Coronary artery (tissue), 2 donors: Measurements from ENCODE around the gene ARHGEF16.

ENCODE experiments used
- DNase-seq: peaks from one replicate; pipeline ENCODE4 v3.0.0-alpha.2; 2017; ENCODE audit warnings: low spot score
- H3K27ac ChIP-seq, 2 donors: fragments of 200-600 bp; sonication (generic); one replicate each; pipeline ENCODE4 v1.5.1; 2016 to 2019
- H3K4me3 ChIP-seq: fragments of 200-600 bp; sonication (generic); 2 replicates; pipeline ENCODE4 v1.5.1; 2016; ENCODE audit warnings: mild to moderate bottlenecking, moderate library complexity
- TF ChIP-seq, protein P1 (sequence below): fragments of 200-600 bp; sonication (generic); IDR thresholded peaks from one replicate; pipeline ENCODE4 v1.5.1; 2019; ENCODE audit warnings: antibody characterized with exemption

The ARHGEF16 gene

DNA sequence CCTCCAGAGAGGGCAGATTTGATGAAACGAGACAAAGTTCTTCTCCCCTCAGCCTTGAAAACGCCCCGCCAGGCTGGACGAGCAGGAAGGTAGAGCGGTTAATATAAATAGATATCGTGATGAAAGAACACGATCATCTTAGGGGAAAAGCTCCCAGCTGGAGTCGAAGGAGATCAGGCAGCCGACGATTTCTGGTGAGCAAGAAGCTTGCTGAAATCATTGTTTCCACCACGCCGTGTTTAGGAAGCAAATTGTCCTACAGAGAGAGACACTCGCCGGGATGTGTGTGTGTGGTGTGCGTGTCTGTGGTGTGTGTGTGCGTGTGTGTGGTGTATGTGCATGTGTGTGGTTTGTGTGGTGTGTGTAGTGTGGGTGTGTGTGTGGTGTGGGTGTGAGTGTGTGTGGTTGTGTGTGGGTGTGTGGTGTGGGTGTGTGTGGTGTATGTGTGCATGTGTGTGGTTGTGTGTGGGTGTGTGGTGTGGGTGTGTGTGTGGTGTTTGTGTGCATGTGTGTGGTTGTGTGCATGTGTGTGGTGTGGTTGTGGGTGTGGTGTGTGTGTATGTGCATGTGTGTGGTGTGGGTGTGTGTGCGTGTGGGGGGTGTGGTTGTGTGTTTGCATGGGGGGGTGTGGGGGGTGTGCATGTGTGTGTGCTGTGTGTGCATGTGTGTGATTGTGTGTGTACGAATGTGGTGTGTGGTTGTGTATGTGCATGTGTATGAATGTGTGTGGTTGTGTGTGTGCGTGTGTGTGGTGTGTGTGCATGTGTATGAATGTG lies 44.9 kb upstream of the ARHGEF16 start:
- DNase-seq: no peak
- Histone ChIP-seq H3K27ac (peak overlapping the region in 1 of 2 donors; percentile 54), H3K4me3 (no peak overlapping the region)
- TF ChIP-seq, protein P1, sequence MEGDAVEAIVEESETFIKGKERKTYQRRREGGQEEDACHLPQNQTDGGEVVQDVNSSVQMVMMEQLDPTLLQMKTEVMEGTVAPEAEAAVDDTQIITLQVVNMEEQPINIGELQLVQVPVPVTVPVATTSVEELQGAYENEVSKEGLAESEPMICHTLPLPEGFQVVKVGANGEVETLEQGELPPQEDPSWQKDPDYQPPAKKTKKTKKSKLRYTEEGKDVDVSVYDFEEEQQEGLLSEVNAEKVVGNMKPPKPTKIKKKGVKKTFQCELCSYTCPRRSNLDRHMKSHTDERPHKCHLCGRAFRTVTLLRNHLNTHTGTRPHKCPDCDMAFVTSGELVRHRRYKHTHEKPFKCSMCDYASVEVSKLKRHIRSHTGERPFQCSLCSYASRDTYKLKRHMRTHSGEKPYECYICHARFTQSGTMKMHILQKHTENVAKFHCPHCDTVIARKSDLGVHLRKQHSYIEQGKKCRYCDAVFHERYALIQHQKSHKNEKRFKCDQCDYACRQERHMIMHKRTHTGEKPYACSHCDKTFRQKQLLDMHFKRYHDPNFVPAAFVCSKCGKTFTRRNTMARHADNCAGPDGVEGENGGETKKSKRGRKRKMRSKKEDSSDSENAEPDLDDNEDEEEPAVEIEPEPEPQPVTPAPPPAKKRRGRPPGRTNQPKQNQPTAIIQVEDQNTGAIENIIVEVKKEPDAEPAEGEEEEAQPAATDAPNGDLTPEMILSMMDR: no peak

DNA sequence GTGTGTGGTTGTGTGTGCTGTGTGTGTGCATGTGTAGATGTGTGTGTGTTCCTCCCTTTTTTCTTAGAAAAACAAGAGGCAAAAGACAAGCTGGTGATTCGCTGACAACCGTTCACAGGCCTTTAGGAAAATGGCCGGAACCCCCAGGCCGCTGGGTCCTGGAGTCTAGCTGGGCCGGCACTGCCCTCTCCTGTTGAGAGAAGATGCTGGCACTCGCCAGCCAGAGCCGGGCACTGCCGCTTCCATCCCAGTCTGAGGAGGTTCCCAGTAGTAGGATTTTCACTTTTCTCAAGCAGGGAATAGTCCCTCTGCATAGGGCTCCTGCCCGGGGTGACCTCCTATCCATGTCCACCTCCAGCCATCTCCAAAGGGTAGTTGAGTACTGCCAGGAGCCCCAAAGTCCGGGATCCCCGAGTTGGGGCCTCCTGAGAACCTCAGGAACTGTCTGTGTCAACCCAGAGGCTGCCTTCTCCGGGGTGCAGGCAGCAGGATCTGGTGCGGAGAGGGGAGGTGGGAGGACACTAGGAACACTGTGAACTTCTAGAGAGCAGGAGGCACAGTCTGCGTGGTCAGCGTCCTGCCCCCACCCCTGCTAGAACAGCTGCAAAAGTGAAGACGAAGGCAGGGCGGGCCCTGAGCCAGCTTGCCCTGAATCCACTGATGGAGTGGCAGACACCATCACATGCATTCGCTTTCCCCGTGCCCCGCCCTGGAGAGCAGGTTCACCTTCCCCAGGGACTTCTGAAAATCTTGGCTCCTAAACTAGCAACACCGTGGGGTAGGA lies 44.1 kb upstream of the ARHGEF16 start:
- Histone ChIP-seq H3K27ac (peak overlapping the region in 1 of 2 donors; percentile 54), H3K4me3 (no peak overlapping the region)
- no peak for DNase-seq
- TF ChIP-seq, protein P1: peak; percentile 74

DNA sequence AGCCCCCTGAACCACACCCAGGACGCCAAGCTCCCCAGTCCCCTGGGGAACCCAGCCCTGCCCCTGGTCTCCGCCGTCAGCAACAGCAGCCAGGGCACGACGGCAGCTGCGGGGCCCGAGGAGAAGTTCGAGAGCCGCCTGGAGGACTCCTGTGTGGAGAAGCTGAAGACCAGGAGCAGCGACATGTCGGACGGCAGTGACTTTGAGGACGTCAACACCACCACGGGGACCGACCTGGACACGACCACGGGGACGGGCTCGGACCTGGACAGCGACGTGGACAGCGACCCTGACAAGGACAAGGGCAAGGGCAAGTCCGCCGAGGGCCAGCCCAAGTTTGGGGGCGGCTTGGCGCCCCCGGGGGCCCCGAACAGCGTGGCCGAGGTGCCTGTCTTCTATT lies 42.7 kb upstream of the ARHGEF16 start:
- TF ChIP-seq, protein P1: no peak
- DNase-seq: no peak
- Histone ChIP-seq H3K27ac (no peak overlapping the region), H3K4me3 (no peak overlapping the region)

DNA sequence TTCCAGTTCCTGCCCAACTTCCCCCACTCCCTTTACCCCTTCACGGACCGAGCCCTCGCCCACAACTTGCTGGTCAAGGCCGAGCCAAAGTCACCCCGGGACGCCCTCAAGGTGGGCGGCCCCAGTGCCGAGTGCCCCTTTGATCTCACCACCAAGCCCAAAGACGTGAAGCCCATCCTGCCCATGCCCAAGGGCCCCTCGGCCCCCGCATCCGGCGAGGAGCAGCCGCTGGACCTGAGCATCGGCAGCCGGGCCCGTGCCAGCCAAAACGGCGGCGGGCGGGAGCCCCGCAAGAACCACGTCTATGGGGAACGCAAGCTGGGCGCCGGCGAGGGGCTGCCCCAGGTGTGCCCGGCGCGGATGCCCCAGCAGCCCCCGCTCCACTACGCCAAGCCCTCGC lies 42.1 kb upstream of the ARHGEF16 start:
- no peak overlapping the region for H3K27ac ChIP-seq
- DNase-seq: no peak
- TF ChIP-seq, protein P1: no peak
- H3K4me3 ChIP-seq: no peak overlapping the region

DNA sequence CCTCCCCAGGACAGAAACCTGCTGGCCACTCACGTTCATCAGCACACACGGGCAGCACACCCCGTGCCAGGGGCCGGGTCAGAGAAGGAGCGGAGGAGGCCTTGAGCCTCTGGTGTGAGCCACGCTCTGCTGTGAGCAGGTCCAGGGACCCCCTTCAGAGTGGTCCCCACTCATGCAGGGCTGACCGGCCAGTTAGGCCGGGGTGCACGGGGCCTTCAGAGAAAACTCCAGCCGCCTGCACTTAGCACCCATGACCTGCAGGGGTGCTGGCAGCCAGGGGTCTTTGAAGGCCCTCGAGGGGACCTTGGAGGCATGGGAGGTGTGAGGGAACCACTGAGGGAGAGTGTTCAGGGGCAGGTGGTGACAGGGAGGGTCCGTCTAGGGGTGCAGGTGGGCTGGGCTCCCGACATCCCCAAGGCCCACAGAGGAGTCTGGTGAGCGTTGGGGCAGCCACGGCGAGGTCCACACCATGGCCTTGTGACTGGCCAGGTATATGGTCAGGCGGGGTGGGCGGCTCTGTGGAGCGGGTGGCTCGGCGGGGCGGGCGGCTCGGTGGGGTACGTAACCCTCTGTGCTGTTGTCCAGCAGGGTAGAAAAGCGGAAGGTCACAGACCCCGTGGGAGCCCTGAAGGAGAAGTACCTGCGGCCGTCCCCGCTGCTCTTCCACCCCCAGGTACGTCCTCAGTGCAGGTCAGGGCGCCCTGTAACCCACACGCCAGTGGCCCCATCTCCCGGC lies 40.3 kb upstream of the ARHGEF16 start:
- H3K27ac ChIP-seq: no peak overlapping the region
- TF ChIP-seq, protein P1: no peak
- H3K4me3 ChIP-seq: no peak overlapping the region
- no peak for DNase-seq

DNA sequence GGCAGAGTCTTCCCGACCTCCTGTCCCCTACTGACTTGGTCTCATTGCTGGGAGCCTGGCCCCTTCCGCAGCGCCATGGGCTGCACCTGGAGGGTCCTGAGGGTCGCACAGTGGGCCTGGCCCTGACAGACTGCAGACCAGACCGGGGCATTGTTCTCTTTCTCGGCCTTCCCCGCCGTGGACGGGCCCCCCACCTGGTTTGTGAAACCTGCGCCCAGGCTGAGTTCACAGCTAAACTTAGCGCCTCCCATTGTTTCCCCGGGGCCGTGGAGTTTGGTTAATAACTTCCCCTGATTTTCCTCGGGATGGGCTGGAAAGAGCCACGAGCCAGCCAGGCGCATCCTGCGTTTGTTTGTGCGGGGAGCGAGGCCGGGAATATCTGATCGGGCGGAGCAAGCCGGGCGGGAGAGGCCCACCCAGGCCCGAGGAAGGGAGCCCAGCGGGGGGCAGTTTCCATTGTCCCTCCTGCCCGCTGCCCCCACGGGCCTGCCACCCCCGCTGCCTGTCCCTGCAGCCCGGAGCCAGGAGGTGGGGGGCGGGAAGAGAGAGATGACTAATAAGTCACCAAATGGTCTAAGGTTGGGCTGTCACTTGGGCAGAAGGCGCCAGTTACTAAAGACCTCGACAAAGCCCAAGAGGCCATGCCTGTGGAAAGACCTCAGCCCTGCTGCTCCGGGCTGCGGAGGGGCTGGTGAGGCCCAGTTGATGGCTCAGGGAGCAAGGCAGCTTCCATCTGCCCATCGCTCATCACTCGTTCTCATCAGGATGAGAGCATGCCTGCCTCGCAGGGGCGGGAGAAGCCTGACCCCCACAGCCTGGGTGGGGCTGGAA lies 39.0 kb upstream of the ARHGEF16 start:
- TF ChIP-seq, protein P1: no peak
- DNase-seq: no peak
- H3K4me3 ChIP-seq: no peak overlapping the region
- peak overlapping the region in 1 of 2 donors; percentile 41 for H3K27ac ChIP-seq
